IPS DF 6.9 (cell line): ENCODE data around the gene ZNF185.

Experiments
- DNase-seq: peaks from one replicate; pipeline ENCODE4 v3.0.0-alpha.2; 2013; ENCODE audit warnings: low read depth, low spot score
- H3K27ac ChIP-seq: one replicate; pipeline ENCODE4 v1.5.1; 2013; ENCODE audit warnings: low read length, control low read depth
- H3K27me3 ChIP-seq: 2 replicates; pipeline ENCODE4 v1.6.1; 2013; ENCODE audit warnings: mild to moderate bottlenecking, low read length; ENCODE audit not compliant: control insufficient read depth, insufficient read depth
- H3K36me3 ChIP-seq: 2 replicates; pipeline ENCODE4 v1.6.1; 2013; ENCODE audit warnings: low read length; ENCODE audit not compliant: control insufficient read depth, insufficient read depth
- H3K4me1 ChIP-seq: 2 replicates; pipeline ENCODE4 v1.6.1; 2013; ENCODE audit warnings: low read length; ENCODE audit not compliant: control insufficient read depth, insufficient read depth
- H3K4me3 ChIP-seq: 2 replicates; pipeline ENCODE4 v1.5.1; 2013; ENCODE audit warnings: mild to moderate bottlenecking, low read length
- H3K9me3 ChIP-seq: 2 replicates; pipeline ENCODE4 v1.6.1; 2013; ENCODE audit warnings: low read length, inconsistent platforms; ENCODE audit not compliant: control insufficient read depth, insufficient read depth
- WGBS: extraction: QIAGEN DNeasy Blood & Tissue Kit; methylation state at CpG from one replicate; pipeline ENCODE4 v1.1.7; 2013; ENCODE audit warnings: mixed read lengths, missing lambda C conversion rate; ENCODE audit not compliant: insufficient read length, insufficient coverage; 5-methylcytosine and 5-hydroxymethylcytosine counted together

Gene ZNF185

DNA sequence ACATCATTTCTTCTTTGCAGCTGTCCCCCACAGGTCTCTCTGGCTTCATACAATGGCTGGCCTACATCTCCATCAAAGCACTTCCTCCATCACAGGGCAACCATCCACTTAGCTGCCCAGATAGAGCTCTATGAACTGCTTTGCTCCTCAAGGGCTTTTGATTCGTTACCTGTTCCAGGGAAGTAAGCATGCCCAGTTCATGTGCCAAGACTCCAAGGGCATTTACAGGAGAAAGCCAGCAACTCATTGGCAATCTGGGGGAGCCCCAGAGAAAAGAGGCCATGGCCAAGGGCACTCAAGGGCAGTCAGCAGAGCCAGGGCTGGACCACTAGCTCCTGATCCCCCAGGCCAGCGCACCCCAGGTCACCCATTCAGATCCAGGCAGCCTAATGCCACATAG lies 24.5 kb upstream of the ZNF185 start:
- H3K27ac ChIP-seq, result no peak overlapping the region
- H3K4me3 ChIP-seq, result no peak overlapping the region
- no peaks in the 10 kb centered on the region for H3K9me3 ChIP-seq
- no peaks in the 10 kb centered on the region; the same call in 1 of the 2 replicates for H3K4me1 ChIP-seq
- no CpG with 5 or more reads among the region's 2 CpGs for WGBS
- DNase-seq, result no peak
- H3K27me3 ChIP-seq, result no peaks in the 10 kb centered on the region
- H3K36me3 ChIP-seq, result no peaks in the 10 kb centered on the region; the same call in 1 of the 2 replicates

- H3K27ac ChIP-seq, result no peak overlapping the region
- no peaks in the 10 kb centered on the region; the same call in 1 of the 2 replicates for H3K4me1 ChIP-seq
- no peak for DNase-seq
- H3K27me3 ChIP-seq, result no peaks in the 10 kb centered on the region
- H3K9me3 ChIP-seq, result no peaks in the 10 kb centered on the region
- WGBS, result no CpG with 5 or more reads among the region's 10 CpGs
- H3K36me3 ChIP-seq, result no peaks in the 10 kb centered on the region
- no peak overlapping the region for H3K4me3 ChIP-seq
Measured at GRCh38 chrX:152876931-152877840, 20.7 kb upstream of the ZNF185 start.

GRCh38 chrX:152878976-152879755 lies 18.7 kb upstream of the ZNF185 start:
- no peaks in the 10 kb centered on the region for H3K36me3 ChIP-seq
- WGBS, result no CpG with 5 or more reads among the region's 16 CpGs
- H3K27me3 ChIP-seq, result no peaks in the 10 kb centered on the region
- H3K4me1 ChIP-seq, result no peaks in the 10 kb centered on the region
- no peak overlapping the region for H3K4me3 ChIP-seq
- DNase-seq, result no peak
- H3K9me3 ChIP-seq, result no peaks in the 10 kb centered on the region
- no peak overlapping the region for H3K27ac ChIP-seq

- no CpG with 5 or more reads among the region's 2 CpGs for WGBS
- no peak overlapping the region for H3K4me3 ChIP-seq
- no peaks in the 10 kb centered on the region for H3K4me1 ChIP-seq
- no peaks in the 10 kb centered on the region for H3K9me3 ChIP-seq
- H3K36me3 ChIP-seq, result no peaks in the 10 kb centered on the region
- no peak overlapping the region for H3K27ac ChIP-seq
- no peaks in the 10 kb centered on the region for H3K27me3 ChIP-seq
- no peak for DNase-seq
Measured at GRCh38 chrX:152881289-152881688, 16.6 kb upstream of the ZNF185 start.

- DNase-seq, result no peak
- no peaks in the 10 kb centered on the region for H3K27me3 ChIP-seq
- no peaks in the 10 kb centered on the region for H3K9me3 ChIP-seq
- no CpG with 5 or more reads among the region's 6 CpGs for WGBS
- no peak overlapping the region for H3K27ac ChIP-seq
- H3K36me3 ChIP-seq, result no peaks in the 10 kb centered on the region
- H3K4me3 ChIP-seq, result no peak overlapping the region
- H3K4me1 ChIP-seq, result no peaks in the 10 kb centered on the region
Measured at GRCh38 chrX:152884171-152884570, 13.7 kb upstream of the ZNF185 start.

GRCh38 chrX:152886716-152887115 lies 11.2 kb upstream of the ZNF185 start:
- Histone ChIP-seq H3K9me3 (no peaks in the 10 kb centered on the region), H3K4me1 (0 out of 2 replicates have a peak, but pooled peaks cover 1% of the 10 kb centered on the region), H3K27me3 (no peaks in the 10 kb centered on the region; the same call in 1 of the 2 replicates), H3K27ac (no peak overlapping the region), H3K36me3 (no peaks in the 10 kb centered on the region), H3K4me3 (no peak overlapping the region)
- no CpG with 5 or more reads among the region's 3 CpGs for WGBS
- no peak for DNase-seq

- Histone ChIP-seq H3K4me1 (peaks cover 13% of the 10 kb centered on the region), H3K4me3 (no peak overlapping the region), H3K27ac (no peak overlapping the region), H3K27me3 (no peaks in the 10 kb centered on the region; the same call in 1 of the 2 replicates), H3K36me3 (no peaks in the 10 kb centered on the region), H3K9me3 (no peaks in the 10 kb centered on the region)
- no CpG with 5 or more reads among the region's 4 CpGs for WGBS
- no peak for DNase-seq
Measured at GRCh38 chrX:152892499-152892898, 5.4 kb upstream of the ZNF185 start.

- DNase-seq, result no peak
- WGBS, result no CpG with 5 or more reads among the region's 22 CpGs
- Histone ChIP-seq H3K4me1 (peaks cover 13% of the 10 kb centered on the region), H3K27ac (no peak overlapping the region), H3K27me3 (no peaks in the 10 kb centered on the region; the same call in 1 of the 2 replicates), H3K4me3 (no peak overlapping the region), H3K36me3 (no peaks in the 10 kb centered on the region), H3K9me3 (no peaks in the 10 kb centered on the region)
Measured at GRCh38 chrX:152892999-152893891, 4.6 kb upstream of the ZNF185 start.

GRCh38 chrX:152893980-152894610 lies 3.8 kb upstream of the ZNF185 start:
- Histone ChIP-seq H3K27ac (no peak overlapping the region), H3K36me3 (no peaks in the 10 kb centered on the region), H3K27me3 (no peaks in the 10 kb centered on the region; the same call in 1 of the 2 replicates), H3K4me1 (peaks cover 13% of the 10 kb centered on the region), H3K4me3 (no peak overlapping the region), H3K9me3 (no peaks in the 10 kb centered on the region)
- no peak for DNase-seq
- WGBS, result no CpG with 5 or more reads among the region's 9 CpGs
